Vagina (tissue), 2 donors: ENCODE measurements around the gene P2RY8.

Experiments used
- CTCF ChIP-seq, 3 experiments: fragments of 450-650 bp in 2 of 3; fragments of 200-600 bp in 1 of 3; sonication (generic) in 1 of 3; IDR thresholded peaks; one replicate each; pipeline ENCODE4 v1.5.1; 2017 to 2019; ENCODE audit warnings: antibody characterized with exemption in 3 of 3, mild to moderate bottlenecking in 2 of 3, moderate library complexity in 2 of 3
- POLR2A ChIP-seq, 2 donors: fragments of 450-650 bp; IDR thresholded peaks; one replicate each; pipeline ENCODE4 v1.6.1; 2017; ENCODE audit warnings: antibody characterized with exemption in 2 of 2, mild to moderate bottlenecking in 2 of 2, moderate library complexity in 2 of 2
- POLR2AphosphoS5 ChIP-seq, 2 donors: sonication (generic); formaldehyde crosslinking; IDR thresholded peaks; one replicate each; pipeline ENCODE4 v1.9.0; 2017; ENCODE audit warnings: antibody characterized with exemption in 2 of 2, mild to moderate bottlenecking in 2 of 2, low read depth in 1 of 2; ENCODE audit not compliant: insufficient read depth in 1 of 2

DNA sequence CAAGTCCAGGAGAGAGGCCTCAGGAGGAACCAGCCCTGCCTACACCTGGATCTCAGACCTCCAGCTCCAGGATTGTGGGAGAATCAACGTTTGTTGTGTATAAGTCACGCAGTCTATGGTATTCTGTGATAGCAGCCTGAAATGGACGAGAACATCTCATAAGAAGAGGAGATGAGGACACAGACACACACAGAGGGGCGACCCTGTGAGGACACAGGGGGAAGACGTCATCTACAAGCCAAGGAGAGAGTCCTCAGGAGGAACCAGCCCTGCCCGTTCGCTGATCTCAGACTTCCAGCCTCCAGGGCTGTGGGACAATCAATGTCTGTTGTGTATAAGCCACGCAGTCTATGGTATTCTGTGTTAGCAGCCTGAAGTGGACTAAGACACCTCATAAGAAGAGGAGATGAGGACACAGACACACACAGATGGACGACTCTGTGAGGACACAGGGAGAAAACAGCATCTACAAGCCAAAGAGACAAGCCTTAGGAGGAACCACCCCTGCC lies 20.3 kb downstream of the P2RY8 start:
- no peak for TF ChIP-seq CTCF (IDR thresholded peaks at IDR 0.05)
- no peak for TF ChIP-seq POLR2A (IDR thresholded peaks at IDR 0.05)
- TF ChIP-seq POLR2AphosphoS5 (IDR thresholded peaks at IDR 0.05; ENCODE audit: insufficient read depth in 1 of 2, low read depth in 1 of 2), result no peak
